Epithelial cell of proximal tubule (primary cell): ENCODE data around the gene SFXN5. TPM values are rescaled to one million over a fixed set of nuclear protein-coding genes. Genes with fewer than 3 reads are reported as not detected.

ENCODE experiments used
- DNase-seq: peaks from one replicate; pipeline ENCODE4 v3.0.0-alpha.2; 2011; ENCODE audit warnings: low read depth
- H3K4me3 ChIP-seq: 2 replicates; pipeline ENCODE4 v1.5.1; 2011; ENCODE audit warnings: low read depth, mild to moderate bottlenecking, low read length
- CTCF ChIP-seq: conservative IDR thresholded peaks from 2 replicates; pipeline ENCODE4 v1.5.1; 2012; ENCODE audit warnings: low read depth, mild to moderate bottlenecking, low read length
- total RNA-seq: library from RNA; depleted of rRNA; stranded (reverse); fragments of >200 nt; gene quantifications from 2 replicates; pipeline ENCODE4 v1.2.3, GENCODE V29; 2015

Gene SFXN5
- total RNA-seq, 1 donor from 2014 or later, result 8.4 TPM

GRCh38 chr2:73054980-73055379 is 16.5 kb downstream of the SFXN5 start:
- no peak for TF ChIP-seq CTCF
- DNase-seq, result no peak

GRCh38 chr2:73053316-73054114 is 18.0 kb downstream of the SFXN5 start:
- no peak for DNase-seq
- TF ChIP-seq CTCF, result no peak
- no peak overlapping the region for H3K4me3 ChIP-seq

More at GRCh38 chr2:73054980-73055379, 16.5 kb downstream of the SFXN5 start:
- no peak overlapping the region for H3K4me3 ChIP-seq

GRCh38 chr2:73050121-73050545 is 21.4 kb downstream of the SFXN5 start:
- no peak for TF ChIP-seq CTCF
- no peak overlapping the region for H3K4me3 ChIP-seq
- DNase-seq, result no peak

GRCh38 chr2:73043929-73044832 is 27.3 kb downstream of the SFXN5 start:
- no peak for TF ChIP-seq CTCF
- H3K4me3 ChIP-seq, result no peak overlapping the region
- DNase-seq, result no peak

- DNase-seq, result no peak
- no peak for TF ChIP-seq CTCF
- H3K4me3 ChIP-seq, result no peak overlapping the region
These were observed 28.2 kb downstream of the SFXN5 start for GRCh38 chr2:73043276-73043675.

- no peak for DNase-seq
- no peak overlapping the region for H3K4me3 ChIP-seq
- no peak for TF ChIP-seq CTCF
These were observed 33.4 kb downstream of the SFXN5 start for GRCh38 chr2:73037947-73038585.
